ENCODE data around the gene ZNF416. TPM values are rescaled to one million over a fixed set of nuclear protein-coding genes. Genes with fewer than 3 reads are reported as not detected.
A peak's percentile ranks its signal among the peaks of the same experiment; 100 is the strongest.

Gene ZNF416
- total and polyA plus RNA-seq, 2 of the 8 experiments (the other 6 are each of a cell fraction or from before 2014, with no cell fraction given): 3.2 to 10.3 TPM

DNA sequence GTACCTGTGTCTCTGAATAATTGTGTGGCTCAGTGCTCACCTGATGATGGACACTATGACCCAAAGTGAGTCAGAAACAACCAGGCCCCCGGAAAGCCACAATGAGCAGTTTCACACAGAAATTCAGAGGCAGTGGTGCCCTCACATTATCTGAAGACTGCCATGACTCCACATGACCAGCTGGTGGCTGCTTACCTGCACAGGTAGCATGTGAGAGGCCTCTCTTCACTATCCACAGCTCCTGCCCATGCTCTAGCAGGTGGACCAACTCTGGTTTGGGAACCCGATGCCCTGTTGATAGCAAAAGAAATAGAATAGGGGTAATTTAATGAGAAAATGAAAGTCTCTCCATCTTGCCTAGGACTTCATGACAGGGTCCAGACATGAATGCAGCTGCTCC, 26.3 kb downstream of the ZNF416 start (continued):
- TF ChIP-seq RAD21 (IDR thresholded peaks at IDR 0.05 in 1 of 2, conservative IDR thresholded peaks at IDR 0.05 in 1 of 2; ENCODE audit: low read depth in 2 of 2, low read length in 2 of 2) (peak in 1 of 2 experiments; percentile 23; a peak in 1 of 4 replicates), SP4 (IDR thresholded peaks at IDR 0.05; ENCODE audit: low read length) (no peak), GTF2F1 (IDR thresholded peaks at IDR 0.05; ENCODE audit: borderline replicate concordance, low read depth, low read length) (no peak), TAF1 (IDR thresholded peaks at IDR 0.05; ENCODE audit: low read depth, low read length) (no peak), CREB1 (IDR thresholded peaks at IDR 0.05) (no peak)
- TF ChIP-seq, protein P1, sequence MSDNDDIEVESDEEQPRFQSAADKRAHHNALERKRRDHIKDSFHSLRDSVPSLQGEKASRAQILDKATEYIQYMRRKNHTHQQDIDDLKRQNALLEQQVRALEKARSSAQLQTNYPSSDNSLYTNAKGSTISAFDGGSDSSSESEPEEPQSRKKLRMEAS (IDR thresholded peaks at IDR 0.05): no peak
